Panc1 (cell line): ENCODE measurements around the gene LYRM4. TPM values are rescaled to one million over a fixed set of nuclear protein-coding genes. Genes with fewer than 3 reads are reported as not detected.

Experiments
- ATAC-seq: fragments of 200-7000 bp; cut with Tn5 transposase; 2 replicates; pipeline ENCODE4 v1.9.1; 2020; ENCODE audit warnings: mild to moderate bottlenecking, moderate library complexity
- BruUV-seq: library from RNA; stranded (reverse); fragments of 400-500 nt; replicated peaks from 2 replicates; lab custom pipeline; 2021; lab: Mats Ljungman, UMichigan
- CTCF ChIA-PET: fragments of 300-600 bp; sonication (Branson Sonifier 250); formaldehyde crosslinking; loops from one replicate; lab custom pipeline; 2022; ENCODE audit warnings: antibody characterized with exemption; lab: Charles Lee
- POLR2A ChIA-PET: fragments of 300-600 bp; sonication (Branson Sonifier 250); formaldehyde crosslinking; loops from one replicate; lab custom pipeline; 2022; ENCODE audit warnings: antibody characterized with exemption; lab: Charles Lee
- DNase-seq: peaks from one replicate; pipeline ENCODE4 v3.0.0-alpha.2; 2010; ENCODE audit warnings: low read depth, low spot score
- H3K27ac ChIP-seq: 2 replicates; pipeline ENCODE4 v1.5.1; 2011; ENCODE audit warnings: mild to moderate bottlenecking, low read length, inconsistent platforms
- H3K27me3 ChIP-seq: fragments of 200-500 bp; sonication (Bioruptor generic); 2 replicates; pipeline ENCODE4 v1.6.0; 2014; ENCODE audit warnings: low read length, inconsistent platforms; ENCODE audit not compliant: control insufficient read depth, insufficient read depth
- H3K36me3 ChIP-seq: fragments of 200-500 bp; sonication (Bioruptor generic); 2 replicates; pipeline ENCODE4 v1.5.1; 2014; ENCODE audit warnings: inconsistent platforms, mild to moderate bottlenecking, low read length, moderate library complexity; ENCODE audit not compliant: control insufficient read depth, insufficient read depth
- H3K4me1 ChIP-seq: 2 replicates; pipeline ENCODE4 v1.5.1; 2011; ENCODE audit warnings: inconsistent platforms, mild to moderate bottlenecking, low read length, moderate library complexity; ENCODE audit not compliant: control insufficient read depth, insufficient read depth
- H3K4me3 ChIP-seq, 2 experiments: 2 replicates each; pipeline ENCODE4 v1.5.1; 2011 to 2012; ENCODE audit warnings: low read depth in 2 of 2, low read length in 2 of 2, mild to moderate bottlenecking in 2 of 2, inconsistent platforms in 1 of 2, moderate library complexity in 1 of 2
- H3K9me3 ChIP-seq: fragments of 200-500 bp; sonication (Bioruptor generic); 2 replicates; pipeline ENCODE4 v1.5.1; 2014; ENCODE audit warnings: low read depth, mild to moderate bottlenecking, inconsistent platforms, low read length, moderate library complexity; ENCODE audit not compliant: control insufficient read depth, insufficient read depth
- CTCF ChIP-seq: fragments of 450-650 bp; IDR thresholded peaks from 2 replicates; pipeline ENCODE4 v1.5.1; 2017; ENCODE audit warnings: mild to moderate bottlenecking
- POLR2AphosphoS5 ChIP-seq: IDR thresholded peaks from 2 replicates; pipeline ENCODE4 v1.6.1; 2012; ENCODE audit warnings: mild to moderate bottlenecking, low read depth, low read length, moderate library complexity
- REST ChIP-seq, 2 experiments: IDR thresholded peaks; 2 replicates each; pipeline ENCODE4 v1.6.1; 2011 to 2012; ENCODE audit warnings: low read depth in 2 of 2, control low read depth in 1 of 2, low read length in 1 of 2, mild to moderate bottlenecking in 1 of 2, moderate library complexity in 1 of 2; ENCODE audit not compliant: insufficient read depth in 1 of 2
- SIN3A ChIP-seq: IDR thresholded peaks from 2 replicates; pipeline ENCODE4 v1.6.1; 2012; ENCODE audit warnings: low read depth, mild to moderate bottlenecking, low read length, moderate library complexity, borderline replicate concordance; ENCODE audit not compliant: insufficient read depth
- TCF7L2 ChIP-seq: IDR thresholded peaks from 2 replicates; pipeline ENCODE4 v1.6.1; 2011; ENCODE audit warnings: mild to moderate bottlenecking, low read depth, low read length, inconsistent platforms
- in situ Hi-C: cut with HindIII; loops from 2 replicates; pipeline ENCODE4 v1.10.0; 2016; ENCODE audit warnings: low sequenced_read_pairs, low pct_unique_long_range_greater_than_20kb
- intact Hi-C: fragments of 100-400 bp; cut with micrococcal nuclease; formaldehyde crosslinking; loops from one replicate; pipeline ENCODE4 v1.10.0; 2022; ENCODE audit not compliant: unreplicated experiment
- total RNA-seq: library from RNA; stranded (reverse); gene quantifications from one replicate; pipeline ENCODE4 v1.2.1, GENCODE V29; 2021; ENCODE audit not compliant: unreplicated experiment

The LYRM4 gene
- total RNA-seq, 1 experiment from 2014 or later = 27.4 TPM

GRCh38 chr6:5230081-5230480, 30.7 kb downstream of the LYRM4 start:
- Histone ChIP-seq H3K36me3 (no peaks in the 10 kb centered on the region), H3K27ac (no peak overlapping the region), H3K27me3 (no peaks in the 10 kb centered on the region), H3K4me1 (no peaks in the 10 kb centered on the region), H3K4me3 (no peak overlapping the region), H3K9me3 (no peaks in the 10 kb centered on the region)
- intact Hi-C loops = no loop called here
- in situ Hi-C loops = no loop called here
- TF ChIP-seq REST (IDR thresholded peaks at IDR 0.05; ENCODE audit: insufficient read depth in 1 of 2, low read depth in 2 of 2, low read length in 1 of 2) (no peak), POLR2AphosphoS5 (no peak), SIN3A (no peak), TCF7L2 (no peak), CTCF (no peak)
- TSS peak; percentile 6 for BruUV-seq
- CTCF ChIA-PET = no interaction called here
- POLR2A ChIA-PET = no interaction called here
- ATAC-seq (no peak), DNase-seq (no peak)

GRCh38 chr6:5229356-5229755, 31.4 kb downstream of the LYRM4 start:
- ChIA-PET CTCF (no interaction called here), POLR2A (no interaction called here)
- H3K36me3 ChIP-seq = no peaks in the 10 kb centered on the region
- no peak overlapping the region for H3K27ac ChIP-seq
- no peaks in the 10 kb centered on the region for H3K27me3 ChIP-seq
- in situ Hi-C loops (no loop called here), intact Hi-C loops (no loop called here)
- TF ChIP-seq REST (IDR thresholded peaks at IDR 0.05; ENCODE audit: insufficient read depth in 1 of 2, low read depth in 2 of 2, low read length in 1 of 2) = no peak
- no peak for TF ChIP-seq CTCF
- TF ChIP-seq SIN3A = no peak
- TF ChIP-seq TCF7L2 = no peak
- no peak for TF ChIP-seq POLR2AphosphoS5
- H3K4me1 ChIP-seq = no peaks in the 10 kb centered on the region
- no peak overlapping the region for H3K4me3 ChIP-seq
- ATAC-seq (no peak), DNase-seq (no peak)
- no peaks in the 10 kb centered on the region for H3K9me3 ChIP-seq
- BruUV-seq = no TSS peak
